Stimulated activated memory B cell treated with anti-CD40 and anti-IgM and Interleukin-4, amounts not matched to agents 10 μg/mL and 1 μg/mL and 100 μg/mL, for 72 hours (primary cell): ENCODE data around the gene GCC1.

Experiments used
- ATAC-seq: fragments of 150-1000 bp; cut with Tn5 transposase; 2 replicates; pipeline ENCODE4 v1.10.0; 2021
- H3K27ac Mint-ChIP-seq: one replicate; pipeline ENCODE4 v1.8.0; 2022; ENCODE audit warnings: mild to moderate bottlenecking, mixed read lengths
- H3K27me3 Mint-ChIP-seq: one replicate; pipeline ENCODE4 v1.8.0; 2022; ENCODE audit warnings: mixed read lengths
- H3K36me3 Mint-ChIP-seq: one replicate; pipeline ENCODE4 v1.8.0; 2022; ENCODE audit warnings: mixed read lengths
- H3K4me1 Mint-ChIP-seq: one replicate; pipeline ENCODE4 v1.8.0; 2022; ENCODE audit warnings: mixed read lengths
- H3K4me3 Mint-ChIP-seq: one replicate; pipeline ENCODE4 v1.8.0; 2022; ENCODE audit warnings: mild to moderate bottlenecking, moderate library complexity, mixed read lengths
- H3K9me3 Mint-ChIP-seq: one replicate; pipeline ENCODE4 v1.8.0; 2022; ENCODE audit warnings: mixed read lengths

Gene GCC1

GRCh38 chr7:127600885-127601284 lies 15.5 kb upstream of the GCC1 start:
- Mint-ChIP-seq H3K27me3 (no peaks in the 10 kb centered on the region), H3K9me3 (no peaks in the 10 kb centered on the region), H3K36me3 (no peaks in the 10 kb centered on the region), H3K27ac (no peak overlapping the region), H3K4me3 (no peak overlapping the region), H3K4me1 (no peaks in the 10 kb centered on the region)
- ATAC-seq = no peak

DNA sequence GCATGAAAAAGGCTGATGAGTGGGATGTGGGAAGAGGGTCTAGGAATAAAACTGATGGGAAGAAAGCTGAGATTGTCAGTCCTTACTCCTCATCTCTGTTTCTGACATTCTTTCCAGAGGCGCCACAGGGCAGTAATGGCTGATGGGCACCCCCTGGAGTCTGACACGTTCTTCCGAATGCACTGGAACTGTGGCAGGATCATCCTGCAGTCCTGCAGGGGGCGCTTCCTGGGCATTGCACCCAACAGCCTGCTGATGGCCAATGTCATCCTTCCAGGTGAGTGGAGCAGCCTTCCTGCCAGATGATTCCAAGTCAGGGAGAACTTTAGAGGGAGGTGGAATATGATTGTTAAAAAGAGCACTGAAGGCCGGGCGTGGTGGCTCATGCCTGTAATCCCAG lies 12.9 kb upstream of the GCC1 start:
- H3K27me3 Mint-ChIP-seq = no peaks in the 10 kb centered on the region
- no peak overlapping the region for H3K4me3 Mint-ChIP-seq
- no peak for ATAC-seq
- peaks cover 9% of the 10 kb centered on the region for H3K4me1 Mint-ChIP-seq
- no peaks in the 10 kb centered on the region for H3K36me3 Mint-ChIP-seq
- no peaks in the 10 kb centered on the region for H3K9me3 Mint-ChIP-seq
- H3K27ac Mint-ChIP-seq = no peak overlapping the region

GRCh38 chr7:127595737-127596136 lies 10.3 kb upstream of the GCC1 start:
- Mint-ChIP-seq H3K27me3 (no peaks in the 10 kb centered on the region), H3K4me3 (no peak overlapping the region), H3K36me3 (peaks cover 14% of the 10 kb centered on the region), H3K27ac (no peak overlapping the region), H3K4me1 (peaks cover 9% of the 10 kb centered on the region), H3K9me3 (no peaks in the 10 kb centered on the region)
- no peak for ATAC-seq

DNA sequence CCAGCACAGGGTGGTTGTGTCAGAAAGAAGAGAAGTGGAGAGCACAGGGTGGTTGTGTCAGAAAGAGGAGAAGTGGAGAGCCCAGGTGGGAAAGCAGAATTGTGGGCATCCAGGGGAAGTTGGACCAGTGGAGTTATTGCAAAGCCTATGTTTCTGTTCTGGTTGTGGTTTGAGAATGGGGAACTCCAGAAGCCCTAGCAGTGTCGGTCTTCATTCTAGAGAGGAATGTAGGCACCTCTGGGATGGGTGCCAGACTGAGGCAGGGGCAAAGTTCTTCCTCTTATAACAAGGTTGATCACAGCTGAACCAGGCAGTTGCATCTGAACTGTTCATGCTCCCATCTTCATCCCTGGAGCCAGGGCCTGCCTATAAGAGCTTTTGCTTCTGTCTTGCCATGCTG lies 9.1 kb upstream of the GCC1 start:
- peak; percentile 69 for ATAC-seq
- Mint-ChIP-seq H3K9me3 (no peaks in the 10 kb centered on the region), H3K36me3 (peaks cover 26% of the 10 kb centered on the region), H3K27me3 (no peaks in the 10 kb centered on the region), H3K27ac (no peak overlapping the region), H3K4me3 (no peak overlapping the region), H3K4me1 (peaks cover 16% of the 10 kb centered on the region)

DNA sequence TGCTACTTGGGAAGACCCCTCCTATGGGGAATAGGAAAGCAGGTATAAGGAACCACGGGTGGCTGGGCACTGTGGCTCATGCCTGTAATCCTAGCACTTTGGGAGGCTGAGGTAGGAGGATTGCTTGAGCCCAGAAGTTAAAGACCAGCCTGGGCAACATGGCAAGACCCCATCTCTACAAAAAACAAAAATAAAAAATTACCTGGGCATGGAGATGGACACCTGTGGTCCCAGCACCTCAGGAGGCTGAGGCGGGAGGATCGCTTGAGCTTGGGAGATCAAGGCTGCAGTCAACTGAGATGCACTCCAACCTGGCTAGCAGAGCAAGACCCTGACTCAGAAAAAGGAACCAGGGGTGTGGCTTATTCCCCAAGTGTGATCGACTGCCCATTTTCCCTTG lies 7.2 kb upstream of the GCC1 start:
- Mint-ChIP-seq H3K9me3 (no peaks in the 10 kb centered on the region), H3K4me3 (no peak overlapping the region), H3K36me3 (peaks cover 26% of the 10 kb centered on the region), H3K27ac (no peak overlapping the region), H3K27me3 (no peaks in the 10 kb centered on the region), H3K4me1 (peaks cover 25% of the 10 kb centered on the region)
- ATAC-seq = no peak

GRCh38 chr7:127591591-127591990 lies 6.2 kb upstream of the GCC1 start:
- no peak for ATAC-seq
- Mint-ChIP-seq H3K36me3 (peaks cover 26% of the 10 kb centered on the region), H3K9me3 (no peaks in the 10 kb centered on the region), H3K4me1 (peaks cover 25% of the 10 kb centered on the region), H3K27me3 (no peaks in the 10 kb centered on the region), H3K4me3 (no peak overlapping the region), H3K27ac (no peak overlapping the region)

GRCh38 chr7:127591189-127591588 lies 5.8 kb upstream of the GCC1 start:
- H3K4me3 Mint-ChIP-seq = no peak overlapping the region
- H3K27ac Mint-ChIP-seq = no peak overlapping the region
- peaks cover 26% of the 10 kb centered on the region for H3K36me3 Mint-ChIP-seq
- peaks cover 29% of the 10 kb centered on the region for H3K4me1 Mint-ChIP-seq
- no peak for ATAC-seq
- no peaks in the 10 kb centered on the region for H3K27me3 Mint-ChIP-seq
- no peaks in the 10 kb centered on the region for H3K9me3 Mint-ChIP-seq

DNA sequence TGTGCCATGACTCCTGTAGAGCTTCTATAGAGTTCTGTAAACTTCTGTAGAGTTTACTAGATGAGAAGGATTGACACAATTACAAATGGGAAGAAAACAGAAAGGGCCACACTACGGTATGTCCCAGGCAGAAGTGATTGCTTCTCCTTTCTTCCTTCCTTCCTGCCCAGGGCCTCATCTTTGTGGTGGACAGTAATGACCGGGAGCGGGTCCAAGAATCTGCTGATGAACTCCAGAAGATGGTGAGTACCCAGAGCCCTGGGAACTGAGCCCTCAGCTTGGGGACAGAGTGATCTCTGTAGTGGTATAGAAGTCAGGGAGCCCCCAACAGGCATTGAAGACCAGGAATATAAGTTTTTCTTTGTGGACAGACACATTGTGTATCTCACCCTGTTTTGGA lies 4.5 kb upstream of the GCC1 start:
- peaks cover 33% of the 10 kb centered on the region for H3K4me1 Mint-ChIP-seq
- H3K27ac Mint-ChIP-seq = peak overlapping the region; percentile 83
- H3K9me3 Mint-ChIP-seq = no peaks in the 10 kb centered on the region
- peaks cover 26% of the 10 kb centered on the region for H3K36me3 Mint-ChIP-seq
- peak overlapping the region; percentile 90 for H3K4me3 Mint-ChIP-seq
- no peaks in the 10 kb centered on the region for H3K27me3 Mint-ChIP-seq
- no peak for ATAC-seq

DNA sequence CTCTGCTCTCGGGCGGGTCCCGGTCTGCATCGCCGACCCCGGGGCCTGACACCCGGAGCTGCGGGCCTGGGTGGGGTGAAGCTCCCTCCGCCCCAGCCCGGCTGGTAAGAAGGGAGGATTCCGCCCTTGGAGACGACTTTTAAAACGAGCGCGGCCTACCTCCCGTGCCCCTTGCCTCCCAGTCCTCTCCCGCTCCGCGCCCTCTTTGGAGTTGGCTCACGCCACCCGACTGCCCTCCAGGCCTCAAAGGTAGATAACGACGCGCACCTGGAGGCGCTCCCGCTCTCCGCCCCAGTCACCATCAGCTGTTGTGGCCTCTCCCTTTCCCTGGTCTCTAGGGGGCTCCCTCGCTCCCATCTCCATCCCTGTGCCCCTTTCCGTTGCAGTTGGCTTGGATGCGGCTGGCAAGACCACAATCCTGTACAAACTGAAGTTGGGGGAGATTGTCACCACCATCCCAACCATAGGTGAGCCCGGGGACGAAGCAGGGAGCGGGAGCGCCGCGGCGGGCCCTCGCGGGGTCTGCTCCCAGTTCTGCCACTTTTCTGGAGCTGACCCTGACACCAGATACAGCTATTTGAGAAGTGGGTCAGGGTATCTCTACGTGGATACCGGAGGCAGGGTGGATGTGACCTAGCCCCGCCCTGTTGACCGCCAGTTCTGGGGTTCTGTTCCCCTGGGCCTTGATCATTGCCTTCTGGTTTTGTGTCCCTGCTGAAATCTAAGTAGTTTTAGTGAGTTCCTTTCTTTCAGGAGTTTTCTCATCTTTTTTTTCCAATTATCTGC lies 3.5 kb upstream of the GCC1 start:
- Mint-ChIP-seq H3K27ac (peak overlapping the region; percentile 83), H3K27me3 (no peaks in the 10 kb centered on the region), H3K9me3 (no peaks in the 10 kb centered on the region), H3K4me1 (peaks cover 34% of the 10 kb centered on the region), H3K36me3 (peaks cover 32% of the 10 kb centered on the region), H3K4me3 (peak overlapping the region; percentile 90)
- ATAC-seq = no peak

- no peaks in the 10 kb centered on the region for H3K9me3 Mint-ChIP-seq
- ATAC-seq = peak; percentile 92
- no peaks in the 10 kb centered on the region for H3K27me3 Mint-ChIP-seq
- peaks cover 42% of the 10 kb centered on the region for H3K4me1 Mint-ChIP-seq
- H3K36me3 Mint-ChIP-seq = peaks cover 38% of the 10 kb centered on the region
- peak within 1 kb of the TSS; percentile 83 for H3K27ac Mint-ChIP-seq
- H3K4me3 Mint-ChIP-seq = peak within 1 kb of the TSS; percentile 90
Observed at GRCh38 chr7:127588019-127588696, 2.8 kb upstream of the GCC1 start, which contains the start of gene ARF5. Gene ARF5, plus strand, starts transcription at chr7:127588411. Its CDS starts 88 bp downstream, at chr7:127588499.

- H3K4me1 Mint-ChIP-seq = peaks cover 47% of the 10 kb centered on the region
Observed at GRCh38 chr7:127587663-127588018, 2.2 kb upstream of the GCC1 start.

DNA sequence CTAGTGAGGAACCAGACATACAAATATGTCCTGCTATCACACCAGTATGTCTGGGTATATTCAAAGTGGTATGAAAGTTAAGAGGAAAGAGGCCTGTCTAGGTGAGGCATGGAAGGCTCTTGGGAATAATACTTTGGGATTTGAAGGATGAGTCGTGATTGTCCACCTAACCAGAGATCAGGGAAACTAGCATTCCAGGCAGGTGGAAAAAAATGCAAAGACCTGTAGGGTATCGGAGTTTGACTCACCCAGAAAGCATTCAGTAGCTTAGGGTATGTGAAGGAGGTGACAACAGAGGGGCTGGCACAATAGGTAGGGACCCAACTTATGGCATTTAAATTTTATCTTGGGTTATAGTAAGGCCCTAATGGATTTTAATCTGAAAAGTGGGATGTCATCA lies 950 bp upstream of the GCC1 start:
- no peak overlapping the region for H3K27ac Mint-ChIP-seq
- H3K4me1 Mint-ChIP-seq = peaks cover 60% of the 10 kb centered on the region
- peak overlapping the region; percentile 89 for H3K4me3 Mint-ChIP-seq
- peaks cover 47% of the 10 kb centered on the region for H3K36me3 Mint-ChIP-seq
- no peaks in the 10 kb centered on the region for H3K27me3 Mint-ChIP-seq
- H3K9me3 Mint-ChIP-seq = no peaks in the 10 kb centered on the region
- ATAC-seq = no peak

More at GRCh38 chr7:127587663-127588018, 2.2 kb upstream of the GCC1 start:
- Mint-ChIP-seq H3K27ac (peak overlapping the region; percentile 83), H3K9me3 (no peaks in the 10 kb centered on the region), H3K4me3 (peak overlapping the region; percentile 69), H3K36me3 (peaks cover 43% of the 10 kb centered on the region), H3K27me3 (no peaks in the 10 kb centered on the region)
- no peak for ATAC-seq

- H3K36me3 Mint-ChIP-seq = peaks cover 34% of the 10 kb centered on the region
- H3K27ac Mint-ChIP-seq = peak overlapping the region; percentile 93
Observed at GRCh38 chr7:127584648-127585043, 750 bp downstream of the GCC1 start.

DNA sequence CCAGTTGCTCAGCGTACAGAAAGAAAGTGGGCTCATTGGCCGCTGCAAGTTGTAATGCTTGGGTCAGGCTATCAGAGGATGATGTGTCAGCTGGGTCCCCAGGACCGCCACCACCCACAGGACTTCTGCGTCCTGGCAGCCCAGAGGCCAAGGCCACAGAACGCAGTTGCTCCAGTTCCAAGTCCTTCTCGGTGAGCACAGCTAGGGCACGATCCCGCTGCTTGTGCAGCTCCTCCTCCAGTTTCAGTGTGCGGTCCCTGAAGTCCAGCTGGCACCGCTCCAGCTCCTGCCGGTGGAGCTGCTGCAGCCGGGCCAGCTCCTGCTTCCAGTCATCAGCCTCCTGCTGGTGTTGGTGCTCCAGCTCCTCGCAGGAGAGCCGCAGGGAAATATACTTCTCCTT lies 3.0 kb downstream of the GCC1 start:
- Mint-ChIP-seq H3K4me3 (no peak overlapping the region), H3K4me1 (peaks cover 61% of the 10 kb centered on the region), H3K36me3 (peaks cover 53% of the 10 kb centered on the region), H3K27me3 (no peaks in the 10 kb centered on the region), H3K27ac (no peak overlapping the region), H3K9me3 (no peaks in the 10 kb centered on the region)
- ATAC-seq = no peak

More at GRCh38 chr7:127584648-127585043, 750 bp downstream of the GCC1 start:
- no peaks in the 10 kb centered on the region for H3K9me3 Mint-ChIP-seq
- peak overlapping the region; percentile 89 for H3K4me3 Mint-ChIP-seq
- no peak for ATAC-seq
- no peaks in the 10 kb centered on the region for H3K27me3 Mint-ChIP-seq
- peaks cover 68% of the 10 kb centered on the region for H3K4me1 Mint-ChIP-seq

DNA sequence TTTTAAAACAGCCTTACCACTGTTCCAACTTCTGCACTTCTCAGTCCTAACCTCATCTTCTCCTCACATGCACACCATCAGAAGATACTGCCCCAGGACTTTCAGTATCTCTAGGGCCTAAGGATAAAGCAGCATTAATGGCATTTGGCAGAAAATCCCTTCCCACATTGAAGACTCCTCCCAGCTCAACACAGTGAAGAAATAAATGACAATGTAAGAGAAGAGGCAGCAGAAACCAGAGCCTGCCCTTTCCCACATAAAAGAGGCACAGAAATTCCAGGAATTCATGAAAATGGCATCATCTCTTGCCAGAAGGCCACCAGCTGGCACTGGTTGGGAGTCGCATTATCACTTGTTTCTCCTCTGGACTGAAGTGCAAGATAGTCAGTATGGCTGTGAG lies 3.7 kb downstream of the GCC1 start:
- Mint-ChIP-seq H3K4me1 (peaks cover 61% of the 10 kb centered on the region), H3K4me3 (no peak overlapping the region), H3K27me3 (no peaks in the 10 kb centered on the region), H3K36me3 (peaks cover 57% of the 10 kb centered on the region), H3K9me3 (no peaks in the 10 kb centered on the region), H3K27ac (no peak overlapping the region)
- ATAC-seq = no peak

DNA sequence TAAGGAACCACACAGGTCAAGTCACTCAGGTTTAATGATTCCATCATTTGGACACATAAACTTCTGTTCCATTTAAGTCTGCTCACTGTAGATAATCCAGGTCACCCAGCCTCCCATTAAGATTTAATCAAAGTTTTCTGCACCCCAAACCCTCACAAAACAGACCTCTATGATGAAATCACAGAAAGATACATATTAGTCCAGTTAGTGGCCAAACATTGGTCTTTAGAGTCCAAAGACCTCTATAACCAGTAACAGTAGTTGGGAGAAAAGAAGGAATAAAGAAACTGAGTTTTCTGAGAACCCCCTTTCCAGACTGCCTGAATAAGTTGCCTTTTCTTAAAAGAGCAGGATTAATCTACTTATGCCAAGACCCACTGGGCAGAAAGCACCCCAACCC lies 4.8 kb downstream of the GCC1 start:
- Mint-ChIP-seq H3K36me3 (peaks cover 61% of the 10 kb centered on the region), H3K4me3 (no peak overlapping the region), H3K4me1 (peaks cover 55% of the 10 kb centered on the region), H3K27me3 (no peaks in the 10 kb centered on the region), H3K9me3 (no peaks in the 10 kb centered on the region), H3K27ac (no peak overlapping the region)
- no peak for ATAC-seq
